HepG2 (cell line): ENCODE data around the gene GRIP1. TPM values are rescaled to one million over a fixed set of nuclear protein-coding genes. Genes with fewer than 3 reads are reported as not detected.

Experiments
- BHLHE40 ChIP-seq: IDR thresholded peaks from 2 replicates; pipeline ENCODE4 v1.6.1; 2011; ENCODE audit warnings: low read length, improper control_type of control experiment
- BRCA1 ChIP-seq: sonication (generic); formaldehyde crosslinking; IDR thresholded peaks from 2 replicates; pipeline ENCODE4 v1.4.0; 2020; ENCODE audit warnings: missing genetic modification reagents
- CCDC6 ChIP-seq: sonication (generic); formaldehyde crosslinking; IDR thresholded peaks from 2 replicates; pipeline ENCODE4 v1.8.1; 2022; ENCODE audit warnings: mild to moderate bottlenecking, missing genetic modification reagents, moderate library complexity
- CHD2 ChIP-seq: IDR thresholded peaks from 2 replicates; pipeline ENCODE4 v1.6.1; 2011; ENCODE audit warnings: low read depth, low read length, improper control_type of control experiment
- CTCF ChIP-seq: sonication (generic); formaldehyde crosslinking; IDR thresholded peaks from 2 replicates; pipeline ENCODE4 v1.5.0; 2020; ENCODE audit warnings: mild to moderate bottlenecking, missing genetic modification reagents, moderate library complexity
- DRAP1 ChIP-seq: IDR thresholded peaks from 2 replicates; pipeline ENCODE4 v1.6.1; 2016; ENCODE audit warnings: missing genetic modification reagents, missing compliant biosample characterization
- ELK4 ChIP-seq: sonication (generic); formaldehyde crosslinking; IDR thresholded peaks from 2 replicates; pipeline ENCODE4 v1.9.0; 2021; ENCODE audit warnings: missing genetic modification reagents, borderline replicate concordance
- FOXA1 ChIP-seq, 2 experiments: fragments of 450-650 bp in 1 of 2; sonication (generic) in 1 of 2; formaldehyde crosslinking in 1 of 2; IDR thresholded peaks; 2 replicates each; pipeline versions ENCODE4 v1.4.0 to v1.6.1; 2016 to 2020; ENCODE audit warnings: missing genetic modification reagents in 1 of 2
- FOXK1 ChIP-seq: sonication (generic); formaldehyde crosslinking; IDR thresholded peaks from 2 replicates; pipeline ENCODE4 v1.4.0; 2020; ENCODE audit warnings: low read depth, missing genetic modification reagents, borderline replicate concordance
- GATA4 ChIP-seq: sonication (generic); IDR thresholded peaks from 2 replicates; pipeline ENCODE4 v1.6.1; 2016; ENCODE audit warnings: antibody characterized with exemption, low read depth, borderline replicate concordance
- ISX ChIP-seq: sonication (generic); formaldehyde crosslinking; conservative IDR thresholded peaks from 2 replicates; pipeline ENCODE4 v1.5.0; 2020; ENCODE audit warnings: missing genetic modification reagents
- MEF2D ChIP-seq: sonication (generic); formaldehyde crosslinking; IDR thresholded peaks from 2 replicates; pipeline ENCODE4 v1.5.1; 2020; ENCODE audit warnings: mild to moderate bottlenecking, missing genetic modification reagents
- MIER2 ChIP-seq: IDR thresholded peaks from 2 replicates; pipeline ENCODE4 v1.6.1; 2016; ENCODE audit warnings: missing biosample characterization, missing genetic modification reagents
- MYNN ChIP-seq: sonication (generic); formaldehyde crosslinking; IDR thresholded peaks from 2 replicates; pipeline ENCODE4 v1.4.0; 2020; ENCODE audit warnings: mild to moderate bottlenecking, low read depth, missing genetic modification reagents
- SMAD9 ChIP-seq: sonication (generic); formaldehyde crosslinking; IDR thresholded peaks from 2 replicates; pipeline ENCODE4 v1.5.1; 2020; ENCODE audit warnings: mild to moderate bottlenecking, missing genetic modification reagents
- SOX5 ChIP-seq: IDR thresholded peaks from 2 replicates; pipeline ENCODE4 v1.6.1; 2016; ENCODE audit warnings: borderline replicate concordance
- TBP ChIP-seq: sonication (generic); formaldehyde crosslinking; IDR thresholded peaks from 2 replicates; pipeline ENCODE4 v1.5.0; 2020; ENCODE audit warnings: missing genetic modification reagents
- ZBTB7B ChIP-seq: sonication (generic); formaldehyde crosslinking; IDR thresholded peaks from 2 replicates; pipeline ENCODE4 v1.4.0; 2020; ENCODE audit warnings: missing genetic modification reagents
- ZNF414 ChIP-seq: sonication (generic); formaldehyde crosslinking; IDR thresholded peaks from 2 replicates; pipeline ENCODE4 v1.5.0; 2020; ENCODE audit warnings: missing genetic modification reagents
- ZNF431 ChIP-seq: sonication (generic); formaldehyde crosslinking; IDR thresholded peaks from 2 replicates; pipeline ENCODE4 v1.9.0; 2022; ENCODE audit warnings: missing genetic modification reagents, low read depth, mild to moderate bottlenecking, borderline replicate concordance
- ZNF468 ChIP-seq: sonication (generic); formaldehyde crosslinking; IDR thresholded peaks from 2 replicates; pipeline ENCODE4 v1.8.0; 2022; ENCODE audit warnings: mild to moderate bottlenecking, moderate library complexity, missing genetic modification reagents
- ZNF496 ChIP-seq: sonication (generic); formaldehyde crosslinking; IDR thresholded peaks from 2 replicates; pipeline ENCODE4 v1.8.1; 2023; ENCODE audit warnings: mild to moderate bottlenecking, moderate library complexity, missing genetic modification reagents; ENCODE audit not compliant: insufficient replicate concordance
- ZNF562 ChIP-seq: sonication (generic); formaldehyde crosslinking; IDR thresholded peaks from 2 replicates; pipeline ENCODE4 v1.8.0; 2022; ENCODE audit warnings: missing genetic modification reagents, borderline replicate concordance
- ZNF563 ChIP-seq: sonication (generic); formaldehyde crosslinking; IDR thresholded peaks from 2 replicates; pipeline ENCODE4 v1.8.0; 2022; ENCODE audit warnings: mild to moderate bottlenecking, moderate library complexity, missing genetic modification reagents
- ZNF597 ChIP-seq: sonication (generic); formaldehyde crosslinking; IDR thresholded peaks from 2 replicates; pipeline ENCODE4 v1.5.0; 2020; ENCODE audit warnings: missing genetic modification reagents
- polyA plus RNA-seq, 8 experiments: library from polyadenylated mRNA; depleted of rRNA in 3 of 8; stranded (reverse) in 7 of 8; unstranded in 1 of 8; fragments of >200 nt; fragmentation: Illumina TruSeq in 4 of 8; extraction: Trizol in 4 of 8; gene quantifications; 2 replicates each; pipeline versions ENCODE4 v1.2.1 to v1.2.3, GENCODE V29; 2011 to 2016; ENCODE audit warnings: low read depth in 4 of 8, missing spikeins in 1 of 8, mixed read lengths in 1 of 8; ENCODE audit not compliant: insufficient read depth in 1 of 8
- total RNA-seq, 5 experiments: library from RNA; depleted of rRNA; stranded (reverse); fragments of >200 nt; fragmentation: Illumina TruSeq; extraction: Trizol; gene quantifications; 2 replicates each; pipeline ENCODE4 v1.2.3, GENCODE V29; 2016; ENCODE audit warnings: low read depth in 1 of 5

Gene GRIP1
- total and polyA plus RNA-seq, 2 of the 13 experiments (the other 11 are each of a cell fraction or from before 2014, with no cell fraction given): not detected

- no peak for TF ChIP-seq ZNF597 (CRISPR knock-in tag)
- TF ChIP-seq SOX5 (CRISPR knock-in tag): peak; percentile 37; the same call in 1 of the 2 replicates
- 0 out of 2 replicates have a peak, but pooled peaks have one; percentile 35 for TF ChIP-seq MEF2D (CRISPR knock-in tag)
- TF ChIP-seq TBP (CRISPR knock-in tag): no peak
- peak; percentile 57; the same call in 1 of the 2 replicates for TF ChIP-seq ZNF563
- no peak for TF ChIP-seq ZNF468
- TF ChIP-seq ZNF562: no peak
- no peak for TF ChIP-seq FOXA1 (IDR thresholded peaks at IDR 0.05)
- no peak for TF ChIP-seq FOXA1 (CRISPR knock-in tag; IDR thresholded peaks at IDR 0.05)
- TF ChIP-seq ISX (CRISPR knock-in tag): no peak
- TF ChIP-seq GATA4: no peak
- no peak for TF ChIP-seq SMAD9
- 0 out of 2 replicates have a peak, but pooled peaks have one; percentile 14 for TF ChIP-seq MIER2
- no peak for TF ChIP-seq ZNF496 (CRISPR knock-in tag)
- no peak for TF ChIP-seq ELK4
- peak; percentile 17; the same call in 1 of the 2 replicates for TF ChIP-seq CTCF (CRISPR knock-in tag)
- TF ChIP-seq CCDC6 (CRISPR knock-in tag): no peak
- peak; percentile 77 for TF ChIP-seq ZNF414 (CRISPR knock-in tag)
- no peak for TF ChIP-seq ZNF431 (CRISPR knock-in tag)
- no peak for TF ChIP-seq BHLHE40
- no peak for TF ChIP-seq CHD2
- TF ChIP-seq MYNN: no peak
- TF ChIP-seq BRCA1: peak; percentile 53; the same call in 1 of the 2 replicates
- no peak for TF ChIP-seq ZBTB7B (CRISPR knock-in tag)
- TF ChIP-seq DRAP1 (CRISPR knock-in tag): peak; percentile 78
- peak; percentile 79; the same call in 1 of the 2 replicates for TF ChIP-seq FOXK1 (CRISPR knock-in tag)
These were observed 376.7 kb downstream of the GRIP1 start, which contains the start of gene HELB (continued) for GRCh38 chr12:66301944-66302826.
